Coronary artery (tissue), 2 donors: ENCODE measurements around the gene KRT36.

Experiments
- DNase-seq: peaks from one replicate; pipeline ENCODE4 v3.0.0-alpha.2; 2017; ENCODE audit warnings: low spot score
- H3K27ac ChIP-seq, 2 donors: fragments of 200-600 bp; sonication (generic); one replicate each; pipeline ENCODE4 v1.5.1; 2016 to 2019
- H3K4me3 ChIP-seq: fragments of 200-600 bp; sonication (generic); 2 replicates; pipeline ENCODE4 v1.5.1; 2016; ENCODE audit warnings: mild to moderate bottlenecking, moderate library complexity
- TF ChIP-seq, protein P1 (sequence below): fragments of 200-600 bp; sonication (generic); IDR thresholded peaks from one replicate; pipeline ENCODE4 v1.5.1; 2019; ENCODE audit warnings: antibody characterized with exemption

The KRT36 gene

DNA sequence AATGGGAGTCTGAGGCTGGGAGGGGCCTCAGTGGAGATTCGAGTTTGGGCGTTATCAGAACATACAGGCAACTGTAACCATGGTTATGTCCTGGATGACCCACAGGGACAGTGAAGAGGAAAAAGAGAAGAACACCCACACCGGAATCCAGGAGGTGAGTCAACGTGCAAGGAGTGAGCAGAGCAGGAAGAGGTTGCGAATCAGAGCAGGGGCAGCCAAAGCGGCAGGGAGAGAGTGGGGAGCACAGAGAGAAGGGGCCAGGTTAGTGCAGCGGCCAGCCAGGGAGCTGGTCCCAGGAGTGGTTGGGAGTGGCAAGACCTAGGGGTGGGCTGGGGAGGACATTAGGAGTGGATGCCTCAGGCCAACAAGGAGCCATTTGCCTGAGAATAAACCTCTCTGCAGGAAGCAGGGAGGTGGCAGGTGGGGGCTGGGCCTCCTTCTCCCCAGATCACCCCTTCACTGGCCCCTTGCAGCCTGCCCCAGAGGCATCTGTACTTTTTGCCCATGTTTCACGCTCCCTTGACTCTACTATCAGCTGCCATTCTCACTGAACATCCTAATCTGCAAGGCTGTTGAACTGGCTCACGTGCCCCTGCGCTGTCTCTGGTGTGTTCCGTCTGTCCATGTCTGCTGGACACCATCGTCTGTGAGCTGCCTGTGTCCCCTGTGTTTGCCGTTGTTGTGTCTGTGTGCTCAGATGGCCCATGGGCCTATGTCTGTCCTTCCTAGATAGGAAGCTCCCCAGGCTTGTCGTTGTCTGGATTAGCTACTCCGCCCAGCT is 10.6 kb upstream of the KRT36 start:
- Histone ChIP-seq H3K27ac (no peak overlapping the region), H3K4me3 (no peak overlapping the region)
- no peak for DNase-seq
- TF ChIP-seq, protein P1, sequence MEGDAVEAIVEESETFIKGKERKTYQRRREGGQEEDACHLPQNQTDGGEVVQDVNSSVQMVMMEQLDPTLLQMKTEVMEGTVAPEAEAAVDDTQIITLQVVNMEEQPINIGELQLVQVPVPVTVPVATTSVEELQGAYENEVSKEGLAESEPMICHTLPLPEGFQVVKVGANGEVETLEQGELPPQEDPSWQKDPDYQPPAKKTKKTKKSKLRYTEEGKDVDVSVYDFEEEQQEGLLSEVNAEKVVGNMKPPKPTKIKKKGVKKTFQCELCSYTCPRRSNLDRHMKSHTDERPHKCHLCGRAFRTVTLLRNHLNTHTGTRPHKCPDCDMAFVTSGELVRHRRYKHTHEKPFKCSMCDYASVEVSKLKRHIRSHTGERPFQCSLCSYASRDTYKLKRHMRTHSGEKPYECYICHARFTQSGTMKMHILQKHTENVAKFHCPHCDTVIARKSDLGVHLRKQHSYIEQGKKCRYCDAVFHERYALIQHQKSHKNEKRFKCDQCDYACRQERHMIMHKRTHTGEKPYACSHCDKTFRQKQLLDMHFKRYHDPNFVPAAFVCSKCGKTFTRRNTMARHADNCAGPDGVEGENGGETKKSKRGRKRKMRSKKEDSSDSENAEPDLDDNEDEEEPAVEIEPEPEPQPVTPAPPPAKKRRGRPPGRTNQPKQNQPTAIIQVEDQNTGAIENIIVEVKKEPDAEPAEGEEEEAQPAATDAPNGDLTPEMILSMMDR: no peak

DNA sequence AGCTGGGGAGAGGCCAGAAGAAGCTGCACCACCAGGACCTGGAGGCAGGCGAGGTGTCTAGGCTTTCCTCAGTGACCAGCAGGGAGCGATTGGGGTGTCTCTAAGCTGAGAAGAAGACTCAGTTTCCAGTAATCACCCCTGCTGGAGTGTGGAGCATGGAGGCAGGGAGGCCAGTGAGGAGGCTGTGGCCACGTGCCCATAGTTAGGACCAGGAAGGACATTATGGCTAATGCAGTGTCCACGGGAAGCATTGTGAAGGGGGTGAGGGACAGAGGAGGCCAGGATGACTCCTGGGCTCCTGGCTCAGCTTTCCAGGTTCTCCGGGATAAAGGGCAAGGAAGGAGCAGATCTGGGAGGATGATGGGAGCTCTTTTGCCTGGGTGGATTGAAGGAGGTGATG is 10.0 kb upstream of the KRT36 start:
- TF ChIP-seq, protein P1: no peak
- Histone ChIP-seq H3K27ac (no peak overlapping the region), H3K4me3 (no peak overlapping the region)
- no peak for DNase-seq

DNA sequence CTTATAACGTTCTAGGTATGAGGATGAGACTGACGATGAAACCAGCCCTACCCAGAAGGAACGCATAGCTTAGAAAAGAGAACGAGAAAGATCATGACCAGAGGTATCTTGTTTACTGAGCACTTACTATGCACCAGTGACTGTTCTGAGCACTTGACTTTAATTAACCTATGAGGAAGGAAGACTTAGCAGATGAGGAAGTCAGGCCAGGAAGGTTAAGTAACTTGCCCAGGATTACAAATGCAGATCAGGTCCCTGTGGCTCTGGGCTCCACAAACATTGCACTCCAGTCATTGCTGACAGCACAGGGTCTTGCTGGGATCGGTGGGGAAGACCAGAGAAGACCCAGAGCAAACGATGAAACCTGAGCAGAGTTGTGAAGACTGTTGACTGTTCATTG is 8.6 kb upstream of the KRT36 start:
- no peak overlapping the region for H3K27ac ChIP-seq
- TF ChIP-seq, protein P1: no peak
- no peak overlapping the region for H3K4me3 ChIP-seq
- DNase-seq: no peak

DNA sequence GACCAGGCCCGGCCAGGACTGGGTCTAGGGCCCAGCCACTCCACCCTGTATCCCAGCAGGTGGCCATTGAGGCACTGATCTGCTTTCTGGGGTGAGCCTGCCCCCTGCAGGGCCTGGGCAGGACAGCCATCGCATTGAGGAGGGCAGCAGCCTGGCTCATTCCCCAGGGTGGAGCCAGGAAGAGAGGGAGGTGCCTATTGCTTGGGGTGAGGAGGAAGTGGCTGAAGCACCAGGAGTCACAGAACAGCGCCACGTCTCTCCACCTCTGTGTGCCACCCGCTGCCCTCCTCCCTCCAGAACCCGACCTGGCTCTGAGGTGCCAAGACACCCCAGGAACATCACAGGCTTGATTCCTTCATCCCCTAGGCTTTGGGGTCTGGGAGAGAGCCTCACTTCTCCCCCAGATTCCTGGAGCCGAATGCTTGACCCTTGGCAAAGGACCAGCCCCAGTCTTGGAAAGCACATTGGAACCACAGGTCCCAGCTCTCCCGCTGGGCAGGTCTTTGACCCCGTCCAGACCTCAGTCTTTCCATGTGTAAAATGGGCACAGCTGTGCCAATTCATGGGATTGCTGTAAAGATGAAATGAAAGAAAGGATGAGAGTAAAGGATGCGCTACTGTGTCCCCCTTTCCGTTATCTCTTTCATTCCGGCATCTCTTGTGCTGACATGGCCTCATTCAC is 7.2 kb upstream of the KRT36 start:
- no peak for DNase-seq
- H3K27ac ChIP-seq: no peak overlapping the region

DNA sequence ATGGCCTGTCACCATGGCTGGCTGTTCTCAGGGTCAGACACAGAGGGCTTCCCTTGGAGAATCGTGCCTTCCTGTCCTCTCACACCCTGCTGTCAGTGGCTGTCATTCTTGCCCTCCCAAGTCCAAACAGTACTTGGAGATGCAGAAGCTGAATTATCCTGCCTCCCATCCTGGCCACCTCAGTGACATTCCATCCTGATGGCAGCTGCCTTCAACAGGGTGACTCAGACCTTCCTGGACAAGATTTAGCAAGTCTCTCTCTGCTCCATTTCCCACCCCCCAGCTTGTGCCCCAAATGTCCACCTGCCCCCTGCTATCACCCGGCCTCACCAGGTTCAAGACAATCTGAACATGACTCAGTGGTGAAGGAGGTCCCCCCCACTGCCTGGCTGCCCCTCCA is 4.8 kb upstream of the KRT36 start:
- DNase-seq: no peak
- Histone ChIP-seq H3K27ac (no peak overlapping the region), H3K4me3 (no peak overlapping the region)
- TF ChIP-seq, protein P1: no peak

More for the DNA sequence above, 7.2 kb upstream of the KRT36 start:
- no peak overlapping the region for H3K4me3 ChIP-seq
- TF ChIP-seq, protein P1: peak; percentile 18

DNA sequence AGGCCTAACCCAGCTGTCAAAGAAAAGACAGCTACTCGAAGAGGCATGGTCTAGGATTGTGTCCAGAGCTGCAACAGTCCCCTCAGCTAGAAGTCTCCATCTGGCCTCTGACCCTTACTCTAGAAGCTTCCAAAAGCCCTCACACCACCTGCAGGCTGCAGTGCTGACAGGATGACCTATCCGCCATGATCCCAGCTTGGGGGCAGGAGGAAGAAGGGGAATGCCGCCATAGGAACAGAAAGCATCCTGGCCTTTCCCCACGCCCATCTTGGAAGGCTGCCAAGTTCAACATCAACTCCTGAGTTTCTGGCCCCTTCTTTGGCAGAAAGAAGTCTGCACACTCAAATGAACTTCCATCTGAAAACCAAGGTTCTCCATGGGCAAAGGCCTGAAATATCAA is 3.1 kb upstream of the KRT36 start:
- H3K4me3 ChIP-seq: no peak overlapping the region
- H3K27ac ChIP-seq: no peak overlapping the region
- no peak for DNase-seq
- TF ChIP-seq, protein P1: no peak

DNA sequence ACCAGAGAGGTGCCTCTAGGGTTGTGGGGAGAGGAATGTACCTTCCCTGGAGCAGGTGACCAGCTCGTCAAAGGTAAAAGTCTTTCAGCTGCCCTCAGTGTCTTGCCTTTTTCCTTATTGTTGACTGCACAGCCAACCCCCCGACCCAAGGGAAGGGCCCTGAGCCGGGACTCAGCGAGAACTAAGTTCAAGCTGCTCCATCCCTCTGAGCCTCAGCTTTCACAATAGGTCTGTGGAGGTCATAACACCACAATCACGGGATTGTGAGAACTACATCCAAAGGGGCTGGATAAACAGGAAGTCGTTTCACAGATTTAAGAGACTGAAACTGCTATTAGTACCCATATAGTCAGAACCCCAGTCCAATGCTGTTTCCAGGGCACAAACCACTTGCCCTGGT is 2.6 kb upstream of the KRT36 start:
- TF ChIP-seq, protein P1: no peak
- Histone ChIP-seq H3K4me3 (no peak overlapping the region), H3K27ac (no peak overlapping the region)
- no peak for DNase-seq
